HEK293 (cell line): ENCODE measurements around the gene ZNF33A.
A peak's percentile ranks its signal among the peaks of the same experiment; 100 is the strongest.
"Not testable (repeated sequence)": the region's sequence is repeated elsewhere in the genome, so short reads cannot be mapped to it uniquely, and the experiment has no call there.

Experiments
- CTCF ChIA-PET: fragments of 350-600 bp; formaldehyde crosslinking; extraction: SDS; loops from one replicate; lab custom pipeline; 2021; ENCODE audit warnings: antibody characterized with exemption; lab: Yijun Ruan, JAX
- POLR2A ChIA-PET: fragments of 300-600 bp; formaldehyde crosslinking; extraction: SDS; loops from one replicate; lab custom pipeline; 2020; ENCODE audit warnings: antibody characterized with exemption, inconsistent platforms; lab: Yijun Ruan, JAX
- H3K27ac ChIP-seq: fragments of 200-500 bp; sonication (Bioruptor generic); 2 replicates; pipeline ENCODE4 v1.5.1; 2014; ENCODE audit warnings: low read depth, low read length, control low read depth, inconsistent platforms; ENCODE audit errors: extremely low read depth
- H3K36me3 ChIP-seq, 2 experiments: fragments of 200-500 bp in 1 of 2; sonication (Bioruptor generic) in 1 of 2; 1 replicate in 1 of 2; 2 replicates in 1 of 2; pipeline ENCODE4 v1.5.1; 2014 to 2017; ENCODE audit warnings: inconsistent platforms in 2 of 2, low read length in 2 of 2; ENCODE audit not compliant: control insufficient read depth in 2 of 2, insufficient read depth in 1 of 2
- H3K4me1 ChIP-seq: fragments of 200-500 bp; sonication (Bioruptor generic); 2 replicates; pipeline ENCODE4 v1.5.1; 2014; ENCODE audit warnings: mild to moderate bottlenecking, low read length, inconsistent platforms; ENCODE audit not compliant: control insufficient read depth, insufficient read depth
- H3K4me3 ChIP-seq: 2 replicates; pipeline ENCODE4 v1.5.1; 2011; ENCODE audit warnings: low read depth, mild to moderate bottlenecking, control low read depth, low read length, moderate library complexity
- H3K9me3 ChIP-seq: fragments of 200-500 bp; sonication (Bioruptor generic); 2 replicates; pipeline ENCODE4 v1.5.1; 2014; ENCODE audit warnings: low read depth, low read length, inconsistent platforms; ENCODE audit not compliant: control insufficient read depth, insufficient read depth
- AEBP2 ChIP-seq: fragments of 450-650 bp; formaldehyde crosslinking; IDR thresholded peaks from 2 replicates; pipeline ENCODE4 v1.5.1; 2016; ENCODE audit warnings: missing biosample characterization, missing genetic modification characterization, borderline replicate concordance
- EGR2 ChIP-seq: fragments of 450-650 bp; formaldehyde crosslinking; IDR thresholded peaks from 2 replicates; pipeline ENCODE4 v1.5.1; 2016; ENCODE audit warnings: low read depth, missing biosample characterization, missing genetic modification characterization
- GLI2 ChIP-seq: fragments of 450-650 bp; formaldehyde crosslinking; IDR thresholded peaks from 2 replicates; pipeline ENCODE4; 2017; ENCODE audit warnings: missing biosample characterization, missing genetic modification characterization, low read depth, borderline replicate concordance
- GLI4 ChIP-seq: fragments of 450-650 bp; formaldehyde crosslinking; IDR thresholded peaks from 2 replicates; pipeline ENCODE4 v1.5.1; 2016; ENCODE audit warnings: missing biosample characterization, missing genetic modification characterization
- GLIS1 ChIP-seq: fragments of 450-650 bp; formaldehyde crosslinking; IDR thresholded peaks from 2 replicates; pipeline ENCODE4 v1.5.1; 2016; ENCODE audit warnings: missing biosample characterization, missing genetic modification characterization
- OSR2 ChIP-seq: fragments of 450-650 bp; formaldehyde crosslinking; IDR thresholded peaks from 2 replicates; pipeline ENCODE4 v1.5.1; 2016; ENCODE audit warnings: missing biosample characterization, missing genetic modification characterization
- ZNF138 ChIP-seq: fragments of 450-650 bp; formaldehyde crosslinking; IDR thresholded peaks from 2 replicates; pipeline ENCODE4 v1.5.1; 2016; ENCODE audit warnings: missing biosample characterization, missing genetic modification characterization, borderline replicate concordance
- ZNF140 ChIP-seq: fragments of 450-650 bp; formaldehyde crosslinking; IDR thresholded peaks from 2 replicates; pipeline ENCODE4 v1.5.1; 2016; ENCODE audit warnings: missing biosample characterization, missing genetic modification characterization
- ZNF2 ChIP-seq: fragments of 450-650 bp; formaldehyde crosslinking; IDR thresholded peaks from 2 replicates; pipeline ENCODE4 v1.5.1; 2016; ENCODE audit warnings: missing biosample characterization, missing genetic modification characterization
- ZNF266 ChIP-seq: fragments of 450-650 bp; formaldehyde crosslinking; IDR thresholded peaks from 2 replicates; pipeline ENCODE4 v1.5.1; 2016; ENCODE audit warnings: missing biosample characterization, missing genetic modification characterization, low read depth
- ZNF274 ChIP-seq, 2 experiments: fragments of 200-500 bp in 1 of 2; fragments of 450-650 bp in 1 of 2; sonication (Bioruptor generic) in 1 of 2; formaldehyde crosslinking in 1 of 2; IDR thresholded peaks; 2 replicates each; pipeline versions ENCODE4 v1.5.1 to v1.6.1; 2014 to 2016; ENCODE audit warnings: borderline replicate concordance in 1 of 2, inconsistent platforms in 1 of 2, low read length in 1 of 2, missing biosample characterization in 1 of 2, missing genetic modification characterization in 1 of 2
- ZNF366 ChIP-seq: fragments of 450-650 bp; formaldehyde crosslinking; conservative IDR thresholded peaks from 2 replicates; pipeline ENCODE4 v1.5.1; 2016; ENCODE audit warnings: missing biosample characterization, missing genetic modification characterization
- ZNF449 ChIP-seq: fragments of 450-650 bp; formaldehyde crosslinking; IDR thresholded peaks from 2 replicates; pipeline ENCODE4 v1.5.1; 2017; ENCODE audit warnings: missing biosample characterization, mild to moderate bottlenecking, missing genetic modification characterization, moderate library complexity
- ZNF558 ChIP-seq: fragments of 450-650 bp; formaldehyde crosslinking; IDR thresholded peaks from 2 replicates; pipeline ENCODE4 v1.5.1; 2016; ENCODE audit warnings: missing biosample characterization, missing genetic modification characterization
- ZNF654 ChIP-seq: fragments of 450-650 bp; formaldehyde crosslinking; IDR thresholded peaks from 2 replicates; pipeline ENCODE4 v1.5.1; 2016; ENCODE audit warnings: low read depth, missing biosample characterization, missing genetic modification characterization
- ZSCAN4 ChIP-seq: fragments of 450-650 bp; formaldehyde crosslinking; IDR thresholded peaks from 2 replicates; pipeline ENCODE4 v1.5.1; 2017; ENCODE audit warnings: missing biosample characterization, missing genetic modification characterization
- TF ChIP-seq, protein P1 (sequence below): fragments of 450-650 bp; formaldehyde crosslinking; IDR thresholded peaks from 2 replicates; pipeline ENCODE4 v1.5.1; 2017; ENCODE audit warnings: missing biosample characterization, missing genetic modification characterization

Gene ZNF33A

DNA sequence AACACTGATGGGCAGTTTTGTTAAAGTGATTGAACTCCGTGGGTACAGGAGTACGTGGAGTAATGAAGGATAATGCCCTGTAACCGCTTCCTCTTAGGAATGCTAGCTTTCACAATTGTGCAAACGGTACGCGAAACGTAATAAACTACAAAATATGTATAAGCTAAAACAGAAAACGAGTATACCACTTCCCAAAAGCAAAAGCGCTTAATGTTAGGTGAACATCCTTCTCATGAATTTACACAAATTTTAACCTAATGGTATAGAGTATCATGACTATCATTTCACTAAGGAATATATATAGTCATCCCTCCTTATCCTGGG lies 33.6 kb upstream of the ZNF33A start (continued):
- no peak for TF ChIP-seq ZNF654 (tag by site-specific recombination)
- TF ChIP-seq ZNF2 (tag by site-specific recombination), result peak; percentile 76
- no peak for TF ChIP-seq ZNF140 (tag by site-specific recombination)

DNA sequence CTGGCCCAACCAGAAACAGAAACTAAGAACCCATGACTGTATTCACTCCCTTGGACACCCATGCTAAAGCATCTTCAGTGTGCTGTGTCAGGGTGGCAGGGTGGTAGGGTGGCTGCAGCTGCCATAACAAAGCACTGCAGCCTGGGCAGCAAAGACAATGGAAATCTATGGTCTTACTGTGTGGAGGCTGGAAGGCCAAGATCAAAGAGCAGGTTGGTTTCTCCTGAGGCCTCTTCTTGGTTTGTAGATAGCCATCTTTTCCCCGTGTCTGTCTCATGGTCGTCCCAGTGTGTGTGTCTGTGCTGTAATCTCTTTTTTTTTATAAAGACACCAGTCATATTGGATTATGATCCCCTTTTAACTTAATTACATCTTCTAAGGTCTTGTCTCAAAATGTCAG lies 18.8 kb upstream of the ZNF33A start:
- Histone ChIP-seq H3K4me1 (no peaks in the 10 kb centered on the region), H3K27ac (no peak overlapping the region), H3K36me3 (no peaks in the 10 kb centered on the region), H3K4me3 (no peak overlapping the region), H3K9me3 (no peaks in the 10 kb centered on the region)
- CTCF ChIA-PET, result no interaction called here
- TF ChIP-seq ZNF366 (tag by site-specific recombination) (no peak), ZSCAN4 (tag by site-specific recombination) (no peak), ZNF274 (IDR thresholded peaks at IDR 0.05; ENCODE audit: low read length) (no peak), ZNF274 (tag by site-specific recombination; IDR thresholded peaks at IDR 0.05; ENCODE audit: borderline replicate concordance) (no peak), ZNF138 (tag by site-specific recombination) (no peak), ZNF558 (tag by site-specific recombination) (no peak), GLI2 (tag by site-specific recombination) (no peak), EGR2 (no peak)
- POLR2A ChIA-PET, result no interaction called here

GRCh38 chr10:37992083-37992482 lies 18.4 kb upstream of the ZNF33A start:
- H3K9me3 ChIP-seq, result no peaks in the 10 kb centered on the region
- no peak overlapping the region for H3K4me3 ChIP-seq
- TF ChIP-seq GLIS1 (tag by site-specific recombination), result no peak
- TF ChIP-seq GLI4, result no peak
- H3K4me1 ChIP-seq, result no peaks in the 10 kb centered on the region
- POLR2A ChIA-PET, result no interaction called here
- no peaks in the 10 kb centered on the region for H3K36me3 ChIP-seq
- no peak overlapping the region for H3K27ac ChIP-seq
- CTCF ChIA-PET, result interaction anchor here (0.7 kb wide), 1 partner anchor 374 kb away, joined by 3 read pairs; no protein-coding TSS in a partner anchor

GRCh38 chr10:37998920-37999319 lies 11.6 kb upstream of the ZNF33A start:
- H3K36me3 ChIP-seq, CTCF ChIA-PET, H3K4me3 ChIP-seq, POLR2A ChIA-PET, H3K9me3 ChIP-seq, H3K27ac ChIP-seq, H3K4me1 ChIP-seq: not testable (repeated sequence)

DNA sequence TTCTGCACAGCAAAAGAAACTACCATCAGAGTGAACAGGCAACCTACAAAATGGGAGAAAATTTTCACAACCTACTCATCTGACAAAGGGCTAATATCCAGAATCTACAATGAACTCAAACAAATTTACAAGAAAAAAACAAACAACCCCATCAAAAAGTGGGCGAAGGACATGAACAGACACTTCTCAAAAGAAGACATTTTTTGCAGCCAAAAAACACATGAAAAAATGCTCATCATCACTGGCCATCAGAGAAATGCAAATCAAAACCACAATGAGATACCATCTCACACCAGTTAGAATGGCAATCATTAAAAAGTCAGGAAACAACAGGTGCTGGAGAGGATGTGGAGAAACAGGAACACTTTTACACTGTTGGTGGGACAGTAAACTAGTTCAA lies 10.0 kb upstream of the ZNF33A start:
- CTCF ChIA-PET, H3K27ac ChIP-seq, H3K36me3 ChIP-seq, H3K9me3 ChIP-seq, H3K4me3 ChIP-seq, POLR2A ChIA-PET, H3K4me1 ChIP-seq: not testable (repeated sequence)

- H3K4me3 ChIP-seq, result no peak overlapping the region
- POLR2A ChIA-PET, result no interaction called here
- CTCF ChIA-PET, result interaction anchor here (1.6 kb wide), 1 partner anchor 26 kb away, joined by 4 read pairs; no protein-coding TSS in a partner anchor
- H3K27ac ChIP-seq, result no peak overlapping the region
- no peaks in the 10 kb centered on the region for H3K36me3 ChIP-seq
- no peaks in the 10 kb centered on the region for H3K9me3 ChIP-seq
- no peaks in the 10 kb centered on the region for H3K4me1 ChIP-seq
- no peak for TF ChIP-seq ZNF266 (tag by site-specific recombination)
- no peak for TF ChIP-seq ZNF449 (tag by site-specific recombination)
- TF ChIP-seq, protein P1, sequence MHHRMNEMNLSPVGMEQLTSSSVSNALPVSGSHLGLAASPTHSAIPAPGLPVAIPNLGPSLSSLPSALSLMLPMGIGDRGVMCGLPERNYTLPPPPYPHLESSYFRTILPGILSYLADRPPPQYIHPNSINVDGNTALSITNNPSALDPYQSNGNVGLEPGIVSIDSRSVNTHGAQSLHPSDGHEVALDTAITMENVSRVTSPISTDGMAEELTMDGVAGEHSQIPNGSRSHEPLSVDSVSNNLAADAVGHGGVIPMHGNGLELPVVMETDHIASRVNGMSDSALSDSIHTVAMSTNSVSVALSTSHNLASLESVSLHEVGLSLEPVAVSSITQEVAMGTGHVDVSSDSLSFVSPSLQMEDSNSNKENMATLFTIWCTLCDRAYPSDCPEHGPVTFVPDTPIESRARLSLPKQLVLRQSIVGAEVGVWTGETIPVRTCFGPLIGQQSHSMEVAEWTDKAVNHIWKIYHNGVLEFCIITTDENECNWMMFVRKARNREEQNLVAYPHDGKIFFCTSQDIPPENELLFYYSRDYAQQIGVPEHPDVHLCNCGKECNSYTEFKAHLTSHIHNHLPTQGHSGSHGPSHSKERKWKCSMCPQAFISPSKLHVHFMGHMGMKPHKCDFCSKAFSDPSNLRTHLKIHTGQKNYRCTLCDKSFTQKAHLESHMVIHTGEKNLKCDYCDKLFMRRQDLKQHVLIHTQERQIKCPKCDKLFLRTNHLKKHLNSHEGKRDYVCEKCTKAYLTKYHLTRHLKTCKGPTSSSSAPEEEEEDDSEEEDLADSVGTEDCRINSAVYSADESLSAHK, result no peak
- TF ChIP-seq OSR2 (tag by site-specific recombination), result no peak
- no peak for TF ChIP-seq AEBP2
Measured at GRCh38 chr10:38003026-38003425, 7.4 kb upstream of the ZNF33A start.
